Suprapubic skin (tissue), 4 donors: ENCODE data around the gene KLHL26. TPM values are rescaled to one million over a fixed set of nuclear protein-coding genes. Genes with fewer than 3 reads are reported as not detected.
"Not testable (repeated sequence)": the region's sequence is repeated elsewhere in the genome, so short reads cannot be mapped to it uniquely, and the experiment has no call there.

Experiments used
- DNase-seq, 2 donors: peaks; one replicate each; pipeline ENCODE4 v3.0.0-alpha.2; 2019; ENCODE audit warnings: low spot score in 2 of 2
- H3K27ac ChIP-seq: fragments of 200-600 bp; sonication (generic); one replicate; pipeline ENCODE4 v1.5.1; 2019
- H3K27me3 ChIP-seq: fragments of 200-600 bp; sonication (generic); one replicate; pipeline ENCODE4 v1.5.1; 2019
- H3K36me3 ChIP-seq: fragments of 200-600 bp; sonication (generic); one replicate; pipeline ENCODE4 v1.5.1; 2019
- H3K4me1 ChIP-seq: fragments of 200-600 bp; sonication (generic); one replicate; pipeline ENCODE4 v1.5.1; 2019
- H3K4me3 ChIP-seq: fragments of 200-600 bp; sonication (generic); one replicate; pipeline ENCODE4 v1.5.1; 2019; ENCODE audit warnings: mild to moderate bottlenecking
- H3K9me3 ChIP-seq: fragments of 200-600 bp; sonication (generic); one replicate; pipeline ENCODE4 v1.5.1; 2019
- CTCF ChIP-seq, 2 donors: fragments of 200-600 bp in 1 of 2; fragments of 450-650 bp in 1 of 2; sonication (generic) in 1 of 2; IDR thresholded peaks; one replicate each; pipeline ENCODE4 v1.5.1; 2016 to 2019; ENCODE audit warnings: antibody characterized with exemption in 2 of 2, mild to moderate bottlenecking in 1 of 2, moderate library complexity in 1 of 2
- EP300 ChIP-seq: sonication (generic); formaldehyde crosslinking; IDR thresholded peaks from one replicate; pipeline ENCODE4 v1.6.1; 2017; ENCODE audit warnings: antibody characterized with exemption
- POLR2A ChIP-seq, 2 donors: fragments of 450-650 bp; IDR thresholded peaks; one replicate each; pipeline ENCODE4 v1.6.1; 2017; ENCODE audit warnings: antibody characterized with exemption in 2 of 2, mild to moderate bottlenecking in 2 of 2, moderate library complexity in 2 of 2
- POLR2AphosphoS5 ChIP-seq, 3 donors: sonication (generic); formaldehyde crosslinking; IDR thresholded peaks; one replicate each; pipeline ENCODE4 v1.6.1; 2017; ENCODE audit warnings: antibody characterized with exemption in 3 of 3
- WGBS: methylation state at CpG from one replicate; pipeline ENCODE4 v1.1.5; 2018; 5-methylcytosine and 5-hydroxymethylcytosine counted together
- total RNA-seq, 4 donors: library from RNA; depleted of rRNA; stranded (reverse); fragments of >200 nt; gene quantifications; one replicate each; pipeline ENCODE4 v1.1.0, GENCODE V29; 2016

Gene KLHL26
- total RNA-seq, 4 donors from 2014 or later = 6.9 to 26.5 (median 11.5) TPM

DNA sequence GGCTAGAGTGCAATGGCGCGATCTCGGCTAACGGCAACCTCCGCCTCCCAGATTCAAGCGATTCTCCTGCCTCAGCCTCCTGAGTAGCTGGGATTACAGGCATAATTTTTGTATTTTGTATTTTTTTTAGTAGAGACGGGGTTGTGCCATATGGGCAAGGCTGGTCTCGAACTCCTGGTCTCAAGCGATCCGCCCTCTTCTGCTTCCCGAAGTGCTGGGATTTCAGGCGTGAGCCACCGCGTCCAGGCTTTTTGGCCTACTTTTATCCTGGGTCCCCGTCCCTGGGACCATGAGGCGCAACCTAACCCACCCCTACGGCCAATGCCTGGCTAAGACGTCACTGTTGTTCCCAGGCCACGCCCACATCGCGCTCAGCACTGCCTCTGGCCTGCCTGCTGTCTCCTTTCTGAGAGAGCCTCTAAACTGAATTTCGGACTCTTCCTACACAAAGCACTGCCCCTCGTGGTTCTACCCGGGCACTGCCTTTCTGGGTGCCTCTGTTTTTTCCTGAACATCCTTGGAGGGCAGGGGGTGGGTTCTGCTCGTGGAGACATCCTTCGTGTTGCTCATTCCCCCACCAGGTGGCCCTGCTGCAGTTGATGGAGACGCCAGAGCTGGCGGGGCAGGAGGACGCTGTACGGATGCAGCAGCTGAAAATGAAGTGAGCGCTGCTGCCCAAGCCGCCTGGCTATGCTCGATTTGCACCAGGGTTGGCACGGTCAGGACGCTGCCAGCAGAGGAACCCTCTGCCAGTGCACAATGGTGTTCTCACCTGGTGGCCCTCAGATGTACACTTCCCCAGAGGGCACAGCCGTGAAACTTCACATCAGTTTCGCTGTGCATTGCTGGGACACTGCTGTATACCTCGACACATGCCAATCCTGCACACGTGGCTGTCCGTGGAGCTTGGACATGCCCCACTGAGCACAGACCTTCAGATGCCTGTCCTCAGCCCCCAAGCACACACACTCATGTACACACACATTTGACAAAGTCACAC is 46.3 kb upstream of the KLHL26 start:
- Histone ChIP-seq H3K27ac (peak overlapping the region; percentile 31), H3K27me3 (no peaks in the 10 kb centered on the region), H3K4me3 (peak overlapping the region; percentile 87), H3K36me3 (peaks cover 11% of the 10 kb centered on the region), H3K4me1 (peaks cover 58% of the 10 kb centered on the region), H3K9me3 (no peaks in the 10 kb centered on the region)
- WGBS = 74% methylated on average over 30 of the region's 40 CpGs
- no peak for DNase-seq
- TF ChIP-seq POLR2AphosphoS5 (IDR thresholded peaks at IDR 0.05) = no peak
- TF ChIP-seq EP300 = no peak
- TF ChIP-seq CTCF (IDR thresholded peaks at IDR 0.05) = no peak
- TF ChIP-seq POLR2A (IDR thresholded peaks at IDR 0.05) = no peak

DNA sequence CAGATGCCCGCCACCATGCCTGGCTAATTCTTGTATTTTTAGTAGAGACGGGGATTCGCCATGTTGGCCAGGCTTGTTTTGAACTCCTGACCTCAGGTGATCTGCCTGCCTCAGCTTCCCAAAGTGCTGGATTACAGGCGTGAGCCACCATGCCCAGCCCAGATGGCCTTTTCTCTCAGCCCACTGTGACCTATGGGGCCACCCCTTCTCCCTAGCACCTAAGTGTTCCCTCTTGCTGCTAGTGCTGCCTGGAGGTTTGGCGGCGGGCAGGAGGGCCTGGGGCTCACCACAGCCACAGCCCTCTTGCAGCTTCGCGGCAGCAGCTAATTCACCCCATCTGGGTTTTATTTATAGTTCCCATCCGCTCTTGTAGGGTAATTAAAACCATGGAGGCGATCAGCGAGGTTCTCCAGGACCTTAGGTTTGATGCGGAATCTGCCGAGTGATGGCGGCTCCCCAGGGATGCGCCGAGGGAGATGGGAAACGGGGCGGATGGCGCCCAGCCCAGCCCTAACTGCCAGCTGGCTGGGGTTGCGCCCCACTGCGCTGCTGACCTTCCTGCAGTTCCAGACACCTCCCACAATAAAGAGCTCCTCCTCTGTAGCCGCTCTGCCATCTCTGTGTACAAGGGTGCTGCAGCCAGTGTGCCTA is 45.0 kb upstream of the KLHL26 start:
- H3K4me1 ChIP-seq = peaks cover 58% of the 10 kb centered on the region
- H3K9me3 ChIP-seq = no peaks in the 10 kb centered on the region
- 77% methylated on average over 10 of the region's 22 CpGs for WGBS
- H3K36me3 ChIP-seq = peaks cover 11% of the 10 kb centered on the region
- TF ChIP-seq EP300 (no peak), POLR2AphosphoS5 (IDR thresholded peaks at IDR 0.05) (no peak), POLR2A (IDR thresholded peaks at IDR 0.05) (no peak), CTCF (IDR thresholded peaks at IDR 0.05) (no peak)
- no peak overlapping the region for H3K27ac ChIP-seq
- DNase-seq = no peak
- no peak overlapping the region for H3K4me3 ChIP-seq
- H3K27me3 ChIP-seq = no peaks in the 10 kb centered on the region

DNA sequence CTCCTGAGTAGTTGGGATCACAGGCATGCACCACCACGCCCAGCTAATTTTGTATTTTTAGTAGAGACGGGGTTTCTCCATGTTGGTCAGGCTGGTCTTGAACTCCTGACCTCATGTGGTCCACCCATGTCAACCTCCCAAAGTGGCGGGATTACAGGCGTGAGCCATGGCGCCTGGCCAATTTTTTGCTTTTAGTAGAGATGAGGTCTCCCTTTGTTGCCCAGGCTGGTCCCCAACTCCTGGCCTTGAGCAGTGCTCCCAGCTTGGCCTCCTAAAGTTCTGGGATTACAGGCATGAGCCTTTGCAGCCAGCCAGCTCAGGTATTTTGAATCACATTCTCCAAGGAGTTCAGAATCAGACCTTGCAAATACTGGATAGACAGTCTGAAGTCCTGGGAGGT is 44.1 kb upstream of the KLHL26 start:
- DNase-seq, H3K9me3 ChIP-seq, H3K27me3 ChIP-seq, H3K4me3 ChIP-seq, H3K27ac ChIP-seq: not testable (repeated sequence)
- peaks cover 11% of the 10 kb centered on the region for H3K36me3 ChIP-seq
- 65% methylated on average over 5 of the region's 5 CpGs for whole genome bisulfite sequencing
- peaks cover 56% of the 10 kb centered on the region for H3K4me1 ChIP-seq

GRCh38 chr19:18593367-18594095 is 43.3 kb upstream of the KLHL26 start:
- Histone ChIP-seq H3K36me3 (peaks cover 11% of the 10 kb centered on the region), H3K4me1 (peaks cover 48% of the 10 kb centered on the region), H3K4me3 (peak overlapping the region; percentile 42), H3K9me3 (no peaks in the 10 kb centered on the region), H3K27ac (no peak overlapping the region), H3K27me3 (peaks cover 8% of the 10 kb centered on the region)
- 49% methylated on average over 19 of the region's 25 CpGs for WGBS
- TF ChIP-seq EP300 = no peak
- TF ChIP-seq POLR2AphosphoS5 (IDR thresholded peaks at IDR 0.05) = no peak
- no peak for DNase-seq

DNA sequence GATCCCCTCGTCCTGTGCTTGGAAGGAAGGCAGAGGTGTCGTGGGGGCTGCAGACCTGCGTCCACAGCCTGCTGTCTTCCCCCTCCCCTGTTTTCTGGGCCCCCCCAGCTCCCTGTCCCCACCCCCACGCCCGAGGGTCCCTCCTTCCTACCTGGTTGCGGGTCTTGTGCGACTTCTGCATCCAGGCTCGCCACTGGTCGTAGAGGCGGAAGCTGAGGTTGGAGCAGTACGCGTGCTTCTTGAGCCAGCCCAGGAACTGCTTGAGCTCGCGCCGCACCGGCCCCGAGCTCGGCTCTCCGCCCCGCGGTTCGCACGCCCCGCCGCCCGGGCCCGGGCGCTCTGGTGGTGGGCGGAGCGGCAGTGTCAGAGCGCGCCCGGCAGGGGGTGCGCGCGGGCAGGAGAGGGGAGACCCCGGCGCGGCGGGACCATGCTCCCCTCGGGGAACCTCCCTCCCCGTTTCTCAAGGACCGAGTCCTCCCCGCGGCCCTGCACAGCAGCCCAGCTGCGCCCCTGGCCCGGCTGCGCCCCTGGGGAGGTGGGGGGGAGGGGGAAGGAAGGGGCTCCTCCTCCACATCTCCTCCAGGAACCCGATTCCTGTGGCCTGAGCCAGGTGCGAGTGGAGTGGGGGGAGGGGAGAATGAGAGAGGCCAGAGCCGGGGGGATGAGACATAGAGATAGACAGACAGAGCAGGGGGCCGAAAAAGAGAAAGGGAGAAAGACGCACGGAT is 42.6 kb upstream of the KLHL26 start:
- WGBS = 3% methylated on average over 28 of the region's 54 CpGs
- no peaks in the 10 kb centered on the region for H3K9me3 ChIP-seq
- H3K4me3 ChIP-seq = peak overlapping the region; percentile 42
- H3K27me3 ChIP-seq = peaks cover 15% of the 10 kb centered on the region
- TF ChIP-seq POLR2A (IDR thresholded peaks at IDR 0.05) (no peak), EP300 (no peak), CTCF (IDR thresholded peaks at IDR 0.05) (peak; percentile 91 to 97)
- no peak for DNase-seq
- peaks cover 11% of the 10 kb centered on the region for H3K36me3 ChIP-seq
- no peak overlapping the region for H3K27ac ChIP-seq
- peaks cover 43% of the 10 kb centered on the region for H3K4me1 ChIP-seq
